GM12891 (cell line): ENCODE data around the gene COLGALT1.

ENCODE experiments used
- POLR2A ChIP-seq: IDR thresholded peaks from 2 replicates; pipeline ENCODE4 v1.6.1; 2011; ENCODE audit warnings: low read depth, low read length, control low read depth
- POLR2AphosphoS5 ChIP-seq: IDR thresholded peaks from 2 replicates; pipeline ENCODE4 v1.6.1; 2011; ENCODE audit warnings: low read depth, low read length, control low read depth
- POU2F2 ChIP-seq: IDR thresholded peaks from 2 replicates; pipeline ENCODE4 v1.6.1; 2011; ENCODE audit warnings: low read depth, mild to moderate bottlenecking, control low read depth, low read length, moderate library complexity
- SPI1 ChIP-seq: IDR thresholded peaks from 2 replicates; pipeline ENCODE4 v1.6.1; 2011; ENCODE audit warnings: low read depth, low read length, control low read depth
- TAF1 ChIP-seq: IDR thresholded peaks from 2 replicates; pipeline ENCODE4 v1.6.1; 2011; ENCODE audit warnings: low read depth, low read length, control low read depth

DNA sequence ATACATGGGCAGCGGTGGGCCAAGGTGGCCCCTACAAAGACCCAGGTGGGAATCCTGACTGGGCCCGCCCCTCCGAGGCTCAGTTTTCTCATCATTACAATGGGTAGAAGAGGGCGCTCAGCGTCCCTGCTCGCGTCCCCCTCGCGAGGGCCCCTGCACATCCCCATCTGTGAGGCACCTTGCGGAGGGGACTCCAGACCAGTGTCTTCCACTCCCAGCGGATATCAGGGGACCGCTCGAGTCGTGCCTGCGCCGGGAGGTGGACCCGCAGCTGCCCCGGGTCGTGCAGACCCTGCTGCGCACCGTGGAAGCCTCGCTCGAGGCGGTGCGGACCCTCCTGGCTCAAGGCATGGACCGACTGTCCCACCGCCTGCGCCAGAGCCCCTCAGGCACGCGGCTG is 15.3 kb upstream of the COLGALT1 start:
- TF ChIP-seq POLR2A (no peak), POLR2AphosphoS5 (no peak), POU2F2 (no peak), TAF1 (no peak), SPI1 (no peak)
